ENCODE measurements around the gene FAM76A. TPM values are rescaled to one million over a fixed set of nuclear protein-coding genes. Genes with fewer than 3 reads are reported as not detected.

FAM76A gene
- total and polyA plus RNA-seq, 10 donors: 4.0 to 18.2 (median 13.4) TPM

GRCh38 chr1:27744556-27744955 lies 18.8 kb downstream of the FAM76A start:
- H3K27me3 ChIP-seq (replicated peaks in 1 of 7): no peaks in the 10 kb centered on the region
- TF ChIP-seq CTCF (IDR thresholded peaks at IDR 0.05 in 8 of 11, conservative IDR thresholded peaks at IDR 0.05 in 3 of 11): no peak
- no peak for TF ChIP-seq POLR2A (IDR thresholded peaks at IDR 0.05)
- no peak for TF ChIP-seq POLR2AphosphoS5 (IDR thresholded peaks at IDR 0.05)
- no peak for DNase-seq
- H3K4me3 ChIP-seq: no peak overlapping the region
- WGBS, 5 donors: 83 to 90% (median 85%) methylated on average over 5 of the region's 5 CpGs
- no peaks in the 10 kb centered on the region for H3K9me3 ChIP-seq
- no peaks in the 10 kb centered on the region for H3K4me1 ChIP-seq
- H3K27ac ChIP-seq: no peak overlapping the region
- H3K36me3 ChIP-seq: peaks cover 0 to 97% (median 50%) of the 10 kb centered on the region in 6 donors
- intact Hi-C loops (cut with DNase I; ENCODE audit: low total_unique reads): no loop called here

- intact Hi-C loops (cut with DNase I; ENCODE audit: low total_unique reads): no loop called here
- H3K36me3 ChIP-seq: peaks cover 0 to 97% (median 55%) of the 10 kb centered on the region in 6 donors
- no peak for DNase-seq
- H3K4me3 ChIP-seq: no peak overlapping the region
- TF ChIP-seq POLR2AphosphoS5 (IDR thresholded peaks at IDR 0.05): no peak
- TF ChIP-seq CTCF (IDR thresholded peaks at IDR 0.05 in 8 of 11, conservative IDR thresholded peaks at IDR 0.05 in 3 of 11): no peak
- TF ChIP-seq POLR2A (IDR thresholded peaks at IDR 0.05): no peak
- no peaks in the 10 kb centered on the region for H3K9me3 ChIP-seq
- H3K27me3 ChIP-seq (replicated peaks in 1 of 7): no peaks in the 10 kb centered on the region
- WGBS, 5 donors: 88 to 98% (median 94%) methylated on average over 4 of the region's 4 CpGs
- H3K4me1 ChIP-seq: no peaks in the 10 kb centered on the region
- H3K27ac ChIP-seq: no peak overlapping the region
Observed at GRCh38 chr1:27745466-27745865, 19.7 kb downstream of the FAM76A start.

- H3K4me3 ChIP-seq: no peak overlapping the region
- H3K9me3 ChIP-seq: no peaks in the 10 kb centered on the region
- TF ChIP-seq CTCF (IDR thresholded peaks at IDR 0.05 in 8 of 11, conservative IDR thresholded peaks at IDR 0.05 in 3 of 11) (no peak), POLR2AphosphoS5 (IDR thresholded peaks at IDR 0.05) (no peak), POLR2A (IDR thresholded peaks at IDR 0.05) (no peak)
- H3K4me1 ChIP-seq: peaks cover 0 to 8% (median 0%) of the 10 kb centered on the region in 6 donors
- peaks cover 0 to 100% (median 48%) of the 10 kb centered on the region in 6 donors for H3K36me3 ChIP-seq
- no peaks in the 10 kb centered on the region for H3K27me3 ChIP-seq (replicated peaks in 1 of 7)
- 64 to 81% (median 72%) methylated on average over 3 of the region's 3 CpGs for WGBS, 5 donors
- DNase-seq: no peak
- intact Hi-C loops (cut with DNase I; ENCODE audit: low total_unique reads): no loop called here
- H3K27ac ChIP-seq: peak overlapping the region in 1 of 8 donors; percentile 7
Observed at GRCh38 chr1:27752360-27752759, 26.6 kb downstream of the FAM76A start.

GRCh38 chr1:27755286-27755685 lies 29.5 kb downstream of the FAM76A start:
- 60 to 85% (median 75%) methylated on average over 1 of the region's 1 CpG for WGBS, 5 donors
- Histone ChIP-seq H3K27ac (peak overlapping the region in 1 of 8 donors; percentile 2), H3K4me3 (no peak overlapping the region), H3K36me3 (peaks cover 0 to 100% (median 52%) of the 10 kb centered on the region in 6 donors), H3K4me1 (peaks cover 0 to 8% (median 0%) of the 10 kb centered on the region in 6 donors), H3K9me3 (no peaks in the 10 kb centered on the region), H3K27me3 (replicated peaks in 1 of 7) (no peaks in the 10 kb centered on the region)
- DNase-seq: no peak
- TF ChIP-seq POLR2A (IDR thresholded peaks at IDR 0.05) (no peak), POLR2AphosphoS5 (IDR thresholded peaks at IDR 0.05) (no peak), CTCF (IDR thresholded peaks at IDR 0.05 in 8 of 11, conservative IDR thresholded peaks at IDR 0.05 in 3 of 11) (no peak)
- intact Hi-C loops (cut with DNase I; ENCODE audit: low total_unique reads): no loop called here

Measured in spleen (tissue), 11 donors.